ENCODE measurements around the gene OOSP4B. TPM values are rescaled to one million over a fixed set of nuclear protein-coding genes. Genes with fewer than 3 reads are reported as not detected.
"Not testable (repeated sequence)": the region's sequence is repeated elsewhere in the genome, so short reads cannot be mapped to it uniquely, and the experiment has no call there.

The OOSP4B gene
- total RNA-seq, 2 experiments from 2014 or later = not detected

DNA sequence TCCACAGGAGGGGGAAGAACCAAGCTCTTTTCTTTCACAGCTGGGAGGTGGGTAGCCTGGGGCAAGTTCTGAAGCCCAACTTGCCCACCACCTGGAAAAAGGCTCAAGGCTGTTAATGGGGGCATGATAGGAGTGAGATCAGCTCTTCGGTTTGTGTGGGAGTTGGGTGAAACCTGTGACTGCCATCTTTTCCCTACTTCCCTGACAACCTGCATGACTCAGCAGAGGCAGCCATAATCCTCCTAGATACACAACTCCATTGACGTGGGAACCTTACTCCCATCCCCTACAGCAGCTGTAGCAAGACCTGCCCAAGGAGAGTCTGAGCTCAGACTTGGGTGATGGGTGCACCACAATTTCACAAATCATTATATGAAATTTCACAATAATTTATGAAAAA lies 13.3 kb upstream of the OOSP4B start:
- H3K27me3 Mint-ChIP-seq = peaks cover 4% of the 10 kb centered on the region
- no peak overlapping the region for H3K4me3 Mint-ChIP-seq
- H3K36me3 Mint-ChIP-seq (ENCODE audit: low read depth) = no peaks in the 10 kb centered on the region
- no peaks in the 10 kb centered on the region for H3K9me3 Mint-ChIP-seq (ENCODE audit: low read depth)
- DNase-seq (no peak), ATAC-seq (no peak)
- H3K4me1 Mint-ChIP-seq = no peaks in the 10 kb centered on the region
- ChIA-PET POLR2A (interaction anchor here (0.7 kb wide), 1 partner anchor 257 kb away, joined by 3 read pairs; no protein-coding TSS in a partner anchor), CTCF (no interaction called here)
- no peak overlapping the region for H3K27ac Mint-ChIP-seq
- intact Hi-C loops (cut with DNase I, micrococcal nuclease) = no loop called here

DNA sequence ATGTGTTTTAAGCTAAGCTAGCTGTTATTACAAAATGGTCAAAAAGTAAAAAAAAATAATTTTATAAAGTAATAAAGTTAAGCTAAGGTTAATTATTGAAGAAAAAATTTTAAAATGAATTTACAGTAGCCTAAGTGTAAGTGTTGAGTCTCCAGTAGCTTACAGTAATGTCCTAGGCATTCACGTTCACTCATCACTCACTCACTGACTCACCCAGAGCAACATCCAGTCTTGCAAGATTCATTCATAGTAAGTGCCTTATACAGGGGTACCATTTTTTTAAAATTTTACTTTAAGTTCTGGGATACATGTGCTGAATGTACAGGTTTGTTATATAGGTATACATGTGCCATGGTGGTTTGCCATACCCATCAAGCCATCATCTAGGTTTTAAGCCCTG lies 11.6 kb upstream of the OOSP4B start:
- Mint-ChIP-seq H3K36me3 (ENCODE audit: low read depth) (no peaks in the 10 kb centered on the region), H3K27me3 (peaks cover 7% of the 10 kb centered on the region), H3K4me1 (no peaks in the 10 kb centered on the region), H3K27ac (no peak overlapping the region), H3K4me3 (no peak overlapping the region), H3K9me3 (ENCODE audit: low read depth) (no peaks in the 10 kb centered on the region)
- ChIA-PET POLR2A (no interaction called here), CTCF (no interaction called here)
- no peak for ATAC-seq
- DNase-seq = no peak
- intact Hi-C loops (cut with DNase I, micrococcal nuclease) = no loop called here

DNA sequence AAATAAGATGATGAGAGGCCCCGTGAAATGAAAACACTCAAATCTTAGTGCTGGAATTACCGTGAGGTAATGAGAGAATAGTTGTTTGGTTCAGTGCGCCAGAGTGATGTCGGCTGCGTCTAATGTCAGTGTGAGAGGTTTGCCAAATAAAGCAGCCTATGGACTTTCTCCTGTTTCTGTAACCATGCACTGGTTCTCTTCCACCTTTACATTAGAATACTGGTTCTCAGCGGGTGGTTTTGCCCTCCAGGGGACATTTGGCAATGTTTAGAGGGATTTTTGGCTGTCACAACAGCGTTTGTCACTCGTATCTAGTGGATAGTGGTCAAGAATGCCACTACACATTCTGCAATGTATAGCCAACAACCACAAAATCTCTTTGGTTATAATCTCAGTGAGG lies 1.1 kb downstream of the OOSP4B start:
- no peak for ATAC-seq
- POLR2A ChIA-PET = no interaction called here
- no peak overlapping the region for H3K27ac Mint-ChIP-seq

DNA sequence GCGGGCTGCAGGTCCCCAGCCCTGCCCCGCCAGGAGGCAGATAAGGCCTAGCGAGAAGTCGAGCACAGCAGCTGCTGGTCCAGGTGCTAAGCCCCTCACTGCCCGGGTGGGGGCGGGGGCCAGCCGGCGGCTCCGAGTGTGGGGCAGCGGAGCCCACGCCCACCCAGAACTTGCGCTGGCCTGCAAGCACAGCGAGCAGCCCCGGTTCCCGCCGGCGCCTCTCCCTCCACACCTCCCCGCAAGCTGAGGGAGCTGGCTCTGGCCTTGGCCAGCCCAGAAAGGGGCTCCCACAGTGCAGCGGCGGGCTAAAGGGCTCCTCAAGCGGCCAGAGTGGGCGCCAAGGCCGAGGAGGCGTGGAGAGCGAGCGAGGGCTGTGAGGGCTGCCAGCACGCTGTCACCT lies 3.4 kb downstream of the OOSP4B start:
- H3K4me3 Mint-ChIP-seq; DNase-seq; intact Hi-C loops (cut with DNase I, micrococcal nuclease); H3K4me1 Mint-ChIP-seq; CTCF ChIA-PET; H3K36me3 Mint-ChIP-seq (ENCODE audit: low read depth); H3K9me3 Mint-ChIP-seq (ENCODE audit: low read depth); H3K27ac Mint-ChIP-seq; H3K27me3 Mint-ChIP-seq; ATAC-seq; POLR2A ChIA-PET: not testable (repeated sequence)

More for the DNA sequence above, 1.1 kb downstream of the OOSP4B start:
- Mint-ChIP-seq H3K27me3 (peaks cover 5% of the 10 kb centered on the region), H3K4me3 (no peak overlapping the region), H3K36me3 (ENCODE audit: low read depth) (no peaks in the 10 kb centered on the region), H3K4me1 (no peaks in the 10 kb centered on the region), H3K9me3 (ENCODE audit: low read depth) (peaks cover 2% of the 10 kb centered on the region)
- CTCF ChIA-PET = interaction anchor here (0.8 kb wide), 1 partner anchor 47 kb away, joined by 3 read pairs; no protein-coding TSS in a partner anchor
- DNase-seq = no peak
- intact Hi-C loops (cut with DNase I, micrococcal nuclease) = no loop called here

DNA sequence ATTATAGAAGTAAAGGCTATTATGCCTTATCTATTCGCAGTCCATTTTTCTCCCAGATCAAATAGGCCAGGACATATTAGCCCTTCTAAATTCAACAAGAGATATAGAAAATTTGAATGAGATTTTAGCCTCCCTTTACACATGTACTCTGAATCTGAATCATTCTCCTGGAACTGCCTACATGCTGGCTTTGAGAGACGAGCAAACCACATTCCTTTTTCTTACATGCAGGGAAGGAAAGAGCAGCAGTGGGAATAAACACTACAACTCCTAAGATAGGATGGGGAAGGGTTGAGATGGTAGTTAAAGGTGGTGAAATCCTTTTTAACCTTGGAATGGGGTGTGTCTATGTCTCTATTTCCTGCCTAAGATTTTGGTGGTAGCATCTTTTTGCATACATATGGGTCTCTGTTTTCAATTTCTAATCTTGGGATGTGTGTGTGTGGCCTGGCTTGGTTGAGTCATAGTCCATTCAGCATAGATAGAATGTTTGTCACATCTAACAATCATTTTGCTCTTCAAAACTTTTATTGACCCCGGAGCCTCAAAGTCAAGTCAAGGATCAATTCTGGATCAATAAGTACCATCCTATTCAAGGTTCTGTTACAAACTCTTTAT lies 12.1 kb downstream of the OOSP4B start:
- ChIA-PET CTCF (no interaction called here), POLR2A (no interaction called here)
- H3K4me3 Mint-ChIP-seq = no peak overlapping the region
- H3K27me3 Mint-ChIP-seq = no peaks in the 10 kb centered on the region
- no peak overlapping the region for H3K27ac Mint-ChIP-seq
- ATAC-seq = no peak
- no peaks in the 10 kb centered on the region for H3K4me1 Mint-ChIP-seq
- no peaks in the 10 kb centered on the region for H3K36me3 Mint-ChIP-seq (ENCODE audit: low read depth)
- no peaks in the 10 kb centered on the region for H3K9me3 Mint-ChIP-seq (ENCODE audit: low read depth)
- DNase-seq = no peak
- intact Hi-C loops (cut with DNase I, micrococcal nuclease) = no loop called here

DNA sequence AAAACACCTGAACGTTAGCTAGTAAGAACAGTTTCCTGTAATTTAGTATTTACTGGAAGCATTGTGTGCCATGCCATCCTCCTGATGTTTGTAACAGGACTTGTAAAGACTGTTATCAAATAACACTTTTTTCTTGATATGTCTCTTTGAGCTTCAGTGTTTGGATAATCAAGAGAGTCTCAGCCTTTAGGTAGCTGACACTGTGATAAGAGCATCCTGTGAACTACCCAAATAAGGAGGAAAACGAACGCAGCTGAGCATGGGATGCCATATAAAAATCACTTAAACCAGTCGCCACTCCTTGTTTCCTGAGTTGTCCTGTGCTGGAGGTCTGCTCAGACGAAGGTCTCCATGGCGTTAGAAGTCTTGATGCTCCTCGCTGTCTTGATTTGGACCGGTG lies 23.1 kb downstream of the OOSP4B start, which contains the start of gene OOSP2:
OOSP2 (plus strand) TSS at position 301 of the 400 bp plus-strand sequence; CDS start at position 352, 51 bp downstream.
- H3K4me3 Mint-ChIP-seq = no peak within 1 kb of the TSS
- CTCF ChIA-PET = interaction anchor here (0.5 kb wide), 1 partner anchor 29 kb away, joined by 3 read pairs; no protein-coding TSS in a partner anchor
- no peak for DNase-seq
- intact Hi-C loops (cut with DNase I, micrococcal nuclease) = no loop called here
- peaks cover 5% of the 10 kb centered on the region for H3K27me3 Mint-ChIP-seq
- H3K27ac Mint-ChIP-seq = no peak within 1 kb of the TSS
- no peaks in the 10 kb centered on the region for H3K36me3 Mint-ChIP-seq (ENCODE audit: low read depth)
- H3K4me1 Mint-ChIP-seq = no peaks in the 10 kb centered on the region
- ATAC-seq = no peak
- H3K9me3 Mint-ChIP-seq (ENCODE audit: low read depth) = no peaks in the 10 kb centered on the region
- POLR2A ChIA-PET = no interaction called here

DNA sequence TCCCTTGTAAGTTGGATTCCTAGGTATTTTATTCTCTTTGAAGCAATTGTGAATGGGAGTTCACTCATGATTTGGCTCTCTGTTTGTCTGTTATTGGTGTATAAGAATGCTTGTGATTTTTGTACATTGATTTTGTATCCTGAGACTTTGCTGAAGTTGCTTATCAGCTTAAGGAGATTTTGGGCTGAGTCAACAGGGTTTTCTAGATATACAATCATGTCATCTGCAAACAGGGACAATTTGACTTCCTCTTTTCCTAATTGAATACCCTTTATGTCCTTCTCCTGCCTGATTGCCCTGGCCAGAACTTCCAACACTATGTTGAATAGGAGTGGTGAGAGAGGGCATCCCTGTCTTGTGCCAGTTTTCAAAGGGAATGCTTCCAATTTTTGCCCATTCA lies 33.4 kb downstream of the OOSP4B start:
- DNase-seq; POLR2A ChIA-PET; CTCF ChIA-PET; H3K4me3 Mint-ChIP-seq; intact Hi-C loops (cut with DNase I, micrococcal nuclease); H3K27ac Mint-ChIP-seq; ATAC-seq; H3K36me3 Mint-ChIP-seq (ENCODE audit: low read depth); H3K9me3 Mint-ChIP-seq (ENCODE audit: low read depth); H3K4me1 Mint-ChIP-seq: not testable (repeated sequence)
- peaks cover 11% of the 10 kb centered on the region for H3K27me3 Mint-ChIP-seq

DNA sequence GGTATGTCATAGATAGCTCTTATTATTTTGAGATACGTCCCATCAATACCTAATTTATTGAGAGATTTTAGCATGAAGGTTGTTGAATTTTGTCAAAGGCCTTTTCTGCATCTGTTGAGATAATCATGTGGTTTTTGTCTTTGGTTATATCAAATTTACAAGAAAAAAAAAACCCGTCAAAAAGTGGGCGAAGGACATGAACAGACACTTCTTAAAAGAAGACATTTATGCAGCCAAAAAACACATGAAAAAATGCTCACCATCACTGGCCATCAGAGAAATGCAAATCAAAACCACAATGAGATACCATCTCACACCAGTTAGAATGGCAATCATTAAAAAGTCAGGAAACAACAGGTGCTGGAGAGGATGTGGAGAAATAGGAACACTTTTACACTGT lies 33.9 kb downstream of the OOSP4B start:
- DNase-seq; ATAC-seq; H3K9me3 Mint-ChIP-seq (ENCODE audit: low read depth); H3K4me3 Mint-ChIP-seq; CTCF ChIA-PET; H3K36me3 Mint-ChIP-seq (ENCODE audit: low read depth); POLR2A ChIA-PET; intact Hi-C loops (cut with DNase I, micrococcal nuclease); H3K27me3 Mint-ChIP-seq; H3K4me1 Mint-ChIP-seq; H3K27ac Mint-ChIP-seq: not testable (repeated sequence)

DNA sequence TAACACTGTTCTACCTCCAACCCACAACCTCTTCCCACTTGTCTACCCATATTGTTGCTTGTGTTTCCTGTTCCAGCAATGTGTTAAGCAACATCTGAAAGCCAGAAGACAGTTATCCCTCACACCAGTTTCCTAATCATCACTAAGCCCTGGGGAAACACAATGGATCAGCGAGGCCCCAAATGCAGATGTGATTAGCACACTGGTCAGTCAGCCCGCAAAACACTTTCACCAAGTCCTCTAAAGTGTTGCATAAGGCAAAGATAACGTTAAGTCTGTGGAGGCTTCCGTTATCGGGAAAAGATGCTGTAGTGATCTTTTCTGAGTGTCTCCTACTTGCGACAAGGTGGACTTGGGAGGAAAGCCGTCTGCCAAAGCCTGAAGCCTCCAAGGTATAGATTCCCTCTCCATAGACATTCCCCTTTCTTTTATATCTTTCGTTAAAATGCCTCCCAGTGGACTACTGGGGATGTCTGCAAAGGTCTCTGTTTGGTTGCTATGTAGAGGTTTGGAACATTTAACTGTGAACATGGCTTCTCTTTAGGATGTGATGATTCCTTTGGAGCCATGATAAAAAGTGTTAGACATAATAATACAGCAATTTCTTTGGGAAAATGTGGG lies 39.5 kb downstream of the OOSP4B start, which contains the start of gene MS4A3:
MS4A3 (plus strand) TSS at position 317 of the 621 bp plus-strand sequence. CDS start 4,496 bp downstream, outside the sequence.
- H3K27ac Mint-ChIP-seq = no peak within 1 kb of the TSS
- H3K36me3 Mint-ChIP-seq (ENCODE audit: low read depth) = no peaks in the 10 kb centered on the region
- ChIA-PET POLR2A (no interaction called here), CTCF (no interaction called here)
- H3K4me1 Mint-ChIP-seq = peaks cover 2% of the 10 kb centered on the region
- intact Hi-C loops (cut with DNase I, micrococcal nuclease) = no loop called here
- H3K9me3 Mint-ChIP-seq (ENCODE audit: low read depth) = no peaks in the 10 kb centered on the region
- H3K4me3 Mint-ChIP-seq = no peak within 1 kb of the TSS
- no peak for DNase-seq
- no peak for ATAC-seq
- peaks cover 13% of the 10 kb centered on the region for H3K27me3 Mint-ChIP-seq

DNA sequence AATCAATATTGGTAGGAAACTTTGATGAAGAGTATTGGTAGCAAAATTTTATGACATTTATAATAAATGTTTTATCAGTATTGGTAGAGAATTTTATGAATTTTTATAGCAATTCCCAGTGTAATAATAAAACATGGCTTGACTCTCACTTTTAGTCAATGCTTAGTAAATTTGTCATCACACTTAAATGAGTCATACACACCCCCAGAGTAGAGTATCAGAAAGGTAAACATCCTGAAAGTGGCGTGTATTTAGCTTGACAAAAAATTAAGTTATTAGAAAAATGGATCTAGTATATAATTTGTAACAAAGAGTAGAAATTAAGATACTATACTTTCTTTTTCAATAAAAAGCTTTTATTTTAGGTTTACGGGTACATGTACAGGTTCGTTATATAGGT lies 42.1 kb downstream of the OOSP4B start:
- Mint-ChIP-seq H3K36me3 (ENCODE audit: low read depth) (no peaks in the 10 kb centered on the region), H3K27me3 (peaks cover 11% of the 10 kb centered on the region), H3K27ac (no peak overlapping the region)

DNA sequence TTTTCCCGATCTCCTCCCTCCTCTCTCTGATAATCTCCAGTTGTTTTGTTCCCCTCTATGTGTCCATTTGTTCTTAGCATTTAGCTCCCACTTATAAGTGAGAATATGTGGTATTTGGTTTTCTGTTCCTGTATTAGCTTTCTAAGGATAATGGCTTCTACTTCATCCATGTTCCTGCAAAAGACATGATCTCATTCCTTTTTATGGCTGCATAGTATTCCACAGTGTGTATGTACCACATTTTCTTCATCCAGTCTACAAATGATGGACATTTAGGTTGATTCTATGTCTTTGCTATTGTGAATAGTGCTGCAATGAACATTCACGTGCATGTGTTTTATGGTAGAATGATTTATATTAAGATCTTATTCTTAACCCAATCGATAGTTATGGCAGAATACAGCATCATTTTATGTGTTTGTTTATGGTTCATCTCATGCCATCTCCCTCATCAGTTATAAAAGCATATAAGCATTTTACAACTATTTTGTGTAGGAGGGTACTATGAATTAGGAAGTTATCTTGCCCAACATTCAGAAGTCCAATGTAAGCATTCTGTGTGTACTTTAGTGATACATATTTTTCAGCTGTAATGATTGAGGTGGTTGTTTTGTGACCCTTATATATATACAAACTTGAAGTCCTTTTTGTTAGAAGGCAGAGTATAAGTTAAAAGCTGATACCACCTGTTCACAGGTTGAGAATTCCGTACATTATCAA lies 42.7 kb downstream of the OOSP4B start:
- Mint-ChIP-seq H3K4me3 (no peak overlapping the region), H3K27me3 (peaks cover 11% of the 10 kb centered on the region), H3K4me1 (peaks cover 2% of the 10 kb centered on the region), H3K27ac (no peak overlapping the region), H3K9me3 (ENCODE audit: low read depth) (no peaks in the 10 kb centered on the region), H3K36me3 (ENCODE audit: low read depth) (no peaks in the 10 kb centered on the region)
- ChIA-PET POLR2A (no interaction called here), CTCF (interaction anchor here (0.6 kb wide), 1 partner anchor 211 kb away, joined by 3 read pairs; no protein-coding TSS in a partner anchor)
- no peak for ATAC-seq
- intact Hi-C loops (cut with DNase I, micrococcal nuclease) = no loop called here
- no peak for DNase-seq

More for the DNA sequence above, 42.1 kb downstream of the OOSP4B start:
- POLR2A ChIA-PET = no interaction called here
- CTCF ChIA-PET = no interaction called here
- no peak for DNase-seq
- Mint-ChIP-seq H3K4me3 (no peak overlapping the region), H3K4me1 (peaks cover 2% of the 10 kb centered on the region), H3K9me3 (ENCODE audit: low read depth) (no peaks in the 10 kb centered on the region)
- intact Hi-C loops (cut with DNase I, micrococcal nuclease) = no loop called here
- ATAC-seq = peak; percentile 74

DNA sequence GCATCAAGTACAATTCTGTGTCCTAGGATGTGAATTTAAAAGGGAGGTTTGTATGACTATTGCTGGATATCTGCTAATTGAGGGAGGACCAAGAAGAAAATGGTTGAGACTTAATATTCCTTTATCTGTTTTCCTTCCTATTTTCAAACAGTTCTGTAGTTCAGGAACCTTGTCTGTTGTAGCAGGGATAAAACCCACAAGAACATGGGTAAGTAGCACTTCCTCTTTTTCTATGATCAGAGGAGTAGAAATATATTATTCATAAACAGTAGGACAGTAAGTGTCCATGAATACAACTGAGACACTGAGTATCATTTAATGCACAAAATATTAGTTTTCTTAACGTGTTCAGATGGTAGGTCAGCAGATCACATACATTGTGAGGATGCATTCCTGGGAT lies 47.1 kb downstream of the OOSP4B start:
- POLR2A ChIA-PET = no interaction called here
- ATAC-seq = no peak
- CTCF ChIA-PET = no interaction called here
- H3K4me3 Mint-ChIP-seq = no peak overlapping the region
- H3K27ac Mint-ChIP-seq = no peak overlapping the region
- H3K9me3 Mint-ChIP-seq (ENCODE audit: low read depth) = no peaks in the 10 kb centered on the region
- peaks cover 2% of the 10 kb centered on the region for H3K4me1 Mint-ChIP-seq
- DNase-seq = no peak
- H3K36me3 Mint-ChIP-seq (ENCODE audit: low read depth) = no peaks in the 10 kb centered on the region
- H3K27me3 Mint-ChIP-seq = peaks cover 4% of the 10 kb centered on the region
- intact Hi-C loops (cut with DNase I, micrococcal nuclease) = no loop called here
